Measurements from ENCODE around the gene CRYBG2. TPM values are rescaled to one million over a fixed set of nuclear protein-coding genes. Genes with fewer than 3 reads are reported as not detected.

Gene CRYBG2
- total and polyA plus RNA-seq, 4 donors, result 0.37 to 7.7 (median 2.7) TPM

GRCh38 chr1:26307363-26307781, 46.6 kb downstream of the CRYBG2 start:
- no peak overlapping the region for H3K4me3 ChIP-seq
- no peak overlapping the region for H3K9ac ChIP-seq (ENCODE audit: insufficient read depth in 1 of 2, low read length in 2 of 2)
- H3K4me1 ChIP-seq (ENCODE audit: control insufficient read depth in 5 of 5, insufficient read depth in 5 of 5, low read length in 5 of 5), result peaks cover 0 to 11% (median 5%) of the 10 kb centered on the region in 5 donors

GRCh38 chr1:26306290-26307229, 47.4 kb downstream of the CRYBG2 start, which contains the start of gene UBXN11:
TSS of gene UBXN11 (minus strand) at chr1:26306636. CDS start at chr1:26302883, 3,753 bp downstream.
- H3K9ac ChIP-seq (ENCODE audit: insufficient read depth in 1 of 2, low read length in 2 of 2), result peak within 1 kb of the TSS; percentile 70 to 77
- TF ChIP-seq CTCF (IDR thresholded peaks at IDR 0.05; ENCODE audit: control extremely low read depth, extremely low read depth), result no peak
- H3K4me3 ChIP-seq, result peak within 1 kb of the TSS; percentile 72
- peak; percentile 94 for ATAC-seq (ENCODE audit: insufficient read depth, low FRiP score)
- peak; percentile 87 to 91 (median 90) for DNase-seq
- H3K9me3 ChIP-seq (ENCODE audit: control insufficient read depth in 4 of 4, insufficient read depth in 3 of 4, low read length in 3 of 4), result no peaks in the 10 kb centered on the region
- H3K36me3 ChIP-seq (ENCODE audit: control insufficient read depth in 4 of 4, insufficient read depth in 4 of 4, low read length in 4 of 4), result no peaks in the 10 kb centered on the region
- H3K4me1 ChIP-seq (ENCODE audit: control insufficient read depth in 5 of 5, insufficient read depth in 5 of 5, low read length in 5 of 5), result peaks cover 0 to 11% (median 5%) of the 10 kb centered on the region in 5 donors
- no peaks in the 10 kb centered on the region for H3K27me3 ChIP-seq (ENCODE audit: control insufficient read depth in 3 of 3, insufficient read depth in 3 of 3, low read length in 2 of 3)
- H3K27ac ChIP-seq (ENCODE audit: low read depth in 1 of 2, low read length in 1 of 2), result peak within 1 kb of the TSS; percentile 29 to 84
- 2 to 3% methylated on average over 45 to 50 of the region's 51 CpGs for WGBS, 2 donors

More at GRCh38 chr1:26307363-26307781, 46.6 kb downstream of the CRYBG2 start:
- 24 to 40% methylated on average over 6 of the region's 6 CpGs for WGBS, 2 donors
- no peak for ATAC-seq (ENCODE audit: insufficient read depth, low FRiP score)
- TF ChIP-seq CTCF (IDR thresholded peaks at IDR 0.05; ENCODE audit: control extremely low read depth, extremely low read depth), result no peak
- Histone ChIP-seq H3K27me3 (ENCODE audit: control insufficient read depth in 3 of 3, insufficient read depth in 3 of 3, low read length in 2 of 3) (no peaks in the 10 kb centered on the region), H3K27ac (ENCODE audit: low read depth in 1 of 2, low read length in 1 of 2) (peak overlapping the region in 1 of 2 donors; percentile 26), H3K9me3 (ENCODE audit: control insufficient read depth in 4 of 4, insufficient read depth in 3 of 4, low read length in 3 of 4) (no peaks in the 10 kb centered on the region), H3K36me3 (ENCODE audit: control insufficient read depth in 4 of 4, insufficient read depth in 4 of 4, low read length in 4 of 4) (no peaks in the 10 kb centered on the region)
- no peak for DNase-seq

- TF ChIP-seq CTCF (IDR thresholded peaks at IDR 0.05; ENCODE audit: control extremely low read depth, extremely low read depth), result no peak
- H3K9ac ChIP-seq (ENCODE audit: insufficient read depth in 1 of 2, low read length in 2 of 2), result peak overlapping the region; percentile 54 to 77
- H3K27me3 ChIP-seq (ENCODE audit: control insufficient read depth in 3 of 3, insufficient read depth in 3 of 3, low read length in 2 of 3), result no peaks in the 10 kb centered on the region
- H3K4me3 ChIP-seq, result peak overlapping the region; percentile 72
- H3K27ac ChIP-seq (ENCODE audit: low read depth in 1 of 2, low read length in 1 of 2), result peak overlapping the region; percentile 29 to 84
- ATAC-seq (ENCODE audit: insufficient read depth, low FRiP score) (no peak), DNase-seq (no peak)
- peaks cover 0 to 11% (median 5%) of the 10 kb centered on the region in 5 donors for H3K4me1 ChIP-seq (ENCODE audit: control insufficient read depth in 5 of 5, insufficient read depth in 5 of 5, low read length in 5 of 5)
- no peaks in the 10 kb centered on the region for H3K36me3 ChIP-seq (ENCODE audit: control insufficient read depth in 4 of 4, insufficient read depth in 4 of 4, low read length in 4 of 4)
- 13 to 29% methylated on average over 8 of the region's 8 CpGs for WGBS, 2 donors
- no peaks in the 10 kb centered on the region for H3K9me3 ChIP-seq (ENCODE audit: control insufficient read depth in 4 of 4, insufficient read depth in 3 of 4, low read length in 3 of 4)
Measured at GRCh38 chr1:26305667-26306289, 48.2 kb downstream of the CRYBG2 start.

Data from lung (tissue), 12 donors.